CD4-positive, alpha-beta memory T cell (primary cell): ENCODE measurements around the gene TTC6. TPM values are rescaled to one million over a fixed set of nuclear protein-coding genes. Genes with fewer than 3 reads are reported as not detected.
"Not testable (repeated sequence)": the region's sequence is repeated elsewhere in the genome, so short reads cannot be mapped to it uniquely, and the experiment has no call there.

ENCODE experiments used
- CTCF ChIA-PET: fragments of 350-600 bp; sonication (Branson Sonifier 250); formaldehyde crosslinking; loops from one replicate; lab custom pipeline; 2021; ENCODE audit warnings: inconsistent platforms; ENCODE audit not compliant: partially characterized antibody; lab: Charles Lee
- POLR2A ChIA-PET: fragments of 350-600 bp; sonication (Branson Sonifier 250); formaldehyde crosslinking; loops from one replicate; lab custom pipeline; 2021; ENCODE audit not compliant: partially characterized antibody; lab: Charles Lee
- DNase-seq, 5 donors: peaks; one replicate each; pipeline versions ENCODE4 v3.0.0 to v3.0.0-alpha.2; 2020 to 2022; ENCODE audit warnings: mixed read lengths in 1 of 5
- H3K27ac ChIP-seq: one replicate; pipeline ENCODE4 v1.7.0; 2013; ENCODE audit warnings: low read depth, low read length
- H3K27me3 ChIP-seq: 2 replicates; pipeline ENCODE4 v1.7.0; 2013; ENCODE audit warnings: mild to moderate bottlenecking, low read length, moderate library complexity; ENCODE audit not compliant: insufficient read depth
- H3K36me3 ChIP-seq: 2 replicates; pipeline ENCODE4 v1.7.0; 2013; ENCODE audit warnings: mild to moderate bottlenecking, low read length, moderate library complexity; ENCODE audit not compliant: insufficient read depth
- H3K4me1 ChIP-seq: 2 replicates; pipeline ENCODE4 v1.7.0; 2013; ENCODE audit warnings: mild to moderate bottlenecking, low read length, moderate library complexity; ENCODE audit not compliant: insufficient read depth
- H3K4me3 ChIP-seq, 2 donors: one replicate each; pipeline ENCODE4 v1.7.0; 2013; ENCODE audit warnings: low read length in 2 of 2, mild to moderate bottlenecking in 1 of 2
- H3K9me3 ChIP-seq, 2 donors: one replicate each; pipeline ENCODE4 v1.7.0; 2013; ENCODE audit warnings: low read length in 2 of 2, control low read depth in 1 of 2; ENCODE audit not compliant: control insufficient read depth in 1 of 2
- H3K27ac Mint-ChIP-seq, 7 donors: one replicate each; pipeline ENCODE4 v1.8.0; 2020 to 2021; ENCODE audit warnings: mixed read lengths in 7 of 7, mild to moderate bottlenecking in 6 of 7, inconsistent platforms in 3 of 7, moderate library complexity in 3 of 7
- H3K27me3 Mint-ChIP-seq, 2 donors: one replicate each; pipeline ENCODE4 v1.8.0; 2020 to 2021; ENCODE audit warnings: mixed read lengths in 2 of 2
- H3K36me3 Mint-ChIP-seq, 2 donors: one replicate each; pipeline ENCODE4 v1.8.0; 2020 to 2021; ENCODE audit warnings: mixed read lengths in 2 of 2, inconsistent platforms in 1 of 2, mild to moderate bottlenecking in 1 of 2
- H3K4me1 Mint-ChIP-seq, 4 donors: one replicate each; pipeline ENCODE4 v1.8.0; 2020 to 2021; ENCODE audit warnings: mixed read lengths in 4 of 4, mild to moderate bottlenecking in 1 of 4
- H3K4me3 Mint-ChIP-seq, 8 donors: one replicate each; pipeline ENCODE4 v1.8.0; 2020 to 2021; ENCODE audit warnings: mixed read lengths in 8 of 8, mild to moderate bottlenecking in 7 of 8, moderate library complexity in 6 of 8, inconsistent platforms in 3 of 8
- H3K9me3 Mint-ChIP-seq, 8 donors: one replicate each; pipeline ENCODE4 v1.8.0; 2020 to 2021; ENCODE audit warnings: mixed read lengths in 8 of 8, mild to moderate bottlenecking in 5 of 8, inconsistent platforms in 3 of 8, moderate library complexity in 1 of 8
- intact Hi-C: fragments of 100-400 bp; cut with micrococcal nuclease; formaldehyde crosslinking; loops from one replicate; pipeline ENCODE4 v1.15.1; 2023
- polyA plus RNA-seq, 2 donors: library from polyadenylated mRNA; unstranded; fragments of 300-500 nt; fragmentation: Illumina TruSeq; gene quantifications; one replicate each; pipeline ENCODE4 v1.2.3, GENCODE V29; 2021
- total RNA-seq, 2 experiments: library from RNA; stranded (reverse); gene quantifications; one replicate each; pipeline ENCODE4 v1.2.3, GENCODE V29; 2021

The TTC6 gene
- total and polyA plus RNA-seq, 4 experiments from 2014 or later, result not detected

DNA sequence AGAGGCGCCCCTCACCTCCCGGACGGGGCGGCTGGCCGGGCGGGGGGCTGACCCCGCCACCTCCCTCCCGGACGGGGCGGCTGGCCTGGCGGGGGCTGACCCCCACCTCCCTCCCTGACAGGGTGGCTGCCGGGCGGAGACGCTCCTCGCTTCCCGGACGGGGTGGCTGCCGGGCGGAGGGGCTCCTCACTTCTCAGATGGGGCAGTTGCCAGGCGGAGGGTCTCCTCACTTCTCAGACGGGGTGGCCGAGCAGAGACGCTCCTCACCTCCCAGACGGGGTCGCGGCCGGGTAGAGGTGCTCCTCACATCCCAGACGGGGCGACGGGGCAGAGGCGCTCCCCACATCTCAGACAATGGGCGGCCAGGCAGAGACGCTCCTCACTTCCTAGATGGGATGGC is 39.8 kb upstream of the TTC6 start:
- H3K4me3 Mint-ChIP-seq, CTCF ChIA-PET, H3K4me1 ChIP-seq, POLR2A ChIA-PET, H3K9me3 ChIP-seq, H3K27me3 ChIP-seq, H3K27ac Mint-ChIP-seq, DNase-seq, H3K4me1 Mint-ChIP-seq, H3K27me3 Mint-ChIP-seq, H3K36me3 Mint-ChIP-seq, H3K36me3 ChIP-seq, H3K4me3 ChIP-seq, intact Hi-C loops, H3K27ac ChIP-seq: not testable (repeated sequence)
- H3K9me3 Mint-ChIP-seq, result peaks cover 0 to 28% (median 22%) of the 10 kb centered on the region in 8 donors

- H3K27ac Mint-ChIP-seq, result no peak overlapping the region
- no peak for DNase-seq
- H3K4me1 Mint-ChIP-seq, result no peaks in the 10 kb centered on the region
- no peak overlapping the region for H3K27ac ChIP-seq
- no peaks in the 10 kb centered on the region for H3K36me3 ChIP-seq
- no peaks in the 10 kb centered on the region for H3K4me1 ChIP-seq
- H3K27me3 Mint-ChIP-seq, result peaks cover 0 to 1% of the 10 kb centered on the region in 2 donors
- no peaks in the 10 kb centered on the region for H3K27me3 ChIP-seq
- H3K9me3 ChIP-seq, result peaks cover 0 to 3% of the 10 kb centered on the region in 2 donors
- ChIA-PET CTCF (no interaction called here), POLR2A (no interaction called here)
- peaks cover 0 to 21% (median 14%) of the 10 kb centered on the region in 8 donors for H3K9me3 Mint-ChIP-seq
- H3K4me3 ChIP-seq, result no peak overlapping the region
- peaks cover 0 to 3% of the 10 kb centered on the region in 2 donors for H3K36me3 Mint-ChIP-seq
- intact Hi-C loops, result no loop called here
- no peak overlapping the region for H3K4me3 Mint-ChIP-seq
Observed at GRCh38 chr14:37558740-37559139, 36.7 kb upstream of the TTC6 start.

GRCh38 chr14:37559386-37559785 is 36.0 kb upstream of the TTC6 start:
- H3K4me3 ChIP-seq, result no peak overlapping the region
- no peaks in the 10 kb centered on the region for H3K4me1 ChIP-seq
- intact Hi-C loops, result no loop called here
- Mint-ChIP-seq H3K36me3 (peaks cover 0 to 3% of the 10 kb centered on the region in 2 donors), H3K27me3 (peaks cover 0 to 1% of the 10 kb centered on the region in 2 donors), H3K27ac (no peak overlapping the region), H3K9me3 (peaks cover 0 to 16% (median 9%) of the 10 kb centered on the region in 8 donors), H3K4me1 (no peaks in the 10 kb centered on the region), H3K4me3 (no peak overlapping the region)
- POLR2A ChIA-PET, result no interaction called here
- no peaks in the 10 kb centered on the region for H3K9me3 ChIP-seq
- H3K27ac ChIP-seq, result no peak overlapping the region
- CTCF ChIA-PET, result no interaction called here
- DNase-seq, result no peak
- no peaks in the 10 kb centered on the region for H3K27me3 ChIP-seq
- H3K36me3 ChIP-seq, result no peaks in the 10 kb centered on the region

GRCh38 chr14:37563189-37563588 is 32.2 kb upstream of the TTC6 start:
- ChIA-PET POLR2A (no interaction called here), CTCF (no interaction called here)
- Mint-ChIP-seq H3K27me3 (peaks cover 0 to 1% of the 10 kb centered on the region in 2 donors), H3K4me3 (no peak overlapping the region), H3K27ac (no peak overlapping the region), H3K36me3 (no peaks in the 10 kb centered on the region), H3K9me3 (peaks cover 0 to 2% (median 0%) of the 10 kb centered on the region in 8 donors), H3K4me1 (no peaks in the 10 kb centered on the region)
- intact Hi-C loops, result no loop called here
- DNase-seq, result no peak
- Histone ChIP-seq H3K27ac (no peak overlapping the region), H3K4me1 (no peaks in the 10 kb centered on the region), H3K36me3 (no peaks in the 10 kb centered on the region), H3K27me3 (no peaks in the 10 kb centered on the region), H3K4me3 (no peak overlapping the region), H3K9me3 (no peaks in the 10 kb centered on the region)

GRCh38 chr14:37565550-37565949 is 29.9 kb upstream of the TTC6 start:
- Mint-ChIP-seq H3K27ac (no peak overlapping the region), H3K27me3 (no peaks in the 10 kb centered on the region), H3K36me3 (no peaks in the 10 kb centered on the region), H3K9me3 (peaks cover 0 to 2% (median 0%) of the 10 kb centered on the region in 8 donors), H3K4me3 (no peak overlapping the region), H3K4me1 (no peaks in the 10 kb centered on the region)
- Histone ChIP-seq H3K27ac (no peak overlapping the region), H3K4me3 (no peak overlapping the region), H3K9me3 (no peaks in the 10 kb centered on the region), H3K4me1 (no peaks in the 10 kb centered on the region), H3K36me3 (no peaks in the 10 kb centered on the region), H3K27me3 (no peaks in the 10 kb centered on the region)
- CTCF ChIA-PET, result no interaction called here
- no peak for DNase-seq
- POLR2A ChIA-PET, result no interaction called here
- intact Hi-C loops, result no loop called here

DNA sequence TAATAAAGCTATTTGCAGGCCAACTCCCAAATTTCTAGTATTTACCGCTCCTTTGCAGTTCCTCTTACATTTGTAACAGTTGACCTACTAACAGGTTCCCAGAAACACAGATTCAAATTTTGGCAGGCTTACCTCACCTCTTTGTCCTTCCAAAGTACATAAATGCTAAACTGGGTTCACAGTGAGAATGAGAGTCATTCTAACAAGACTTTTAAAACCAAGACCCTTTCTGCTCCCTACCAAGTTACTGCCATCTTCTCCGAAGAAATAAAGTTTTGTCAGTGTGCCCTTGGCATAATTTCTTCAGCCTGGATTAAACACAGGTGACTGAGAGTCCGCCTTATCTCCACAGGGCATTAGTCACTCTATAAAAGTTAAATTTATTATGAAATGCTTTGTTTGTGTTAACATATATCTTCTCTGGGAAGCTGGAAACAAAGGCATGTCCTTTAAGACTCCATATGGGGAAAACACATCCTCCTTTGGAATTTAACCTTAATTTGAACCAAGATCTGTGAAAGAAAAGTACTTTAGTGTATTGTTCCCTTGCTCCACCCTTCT is 28.5 kb upstream of the TTC6 start:
- Histone ChIP-seq H3K27ac (no peak overlapping the region), H3K4me1 (no peaks in the 10 kb centered on the region), H3K4me3 (no peak overlapping the region), H3K36me3 (no peaks in the 10 kb centered on the region), H3K9me3 (no peaks in the 10 kb centered on the region), H3K27me3 (no peaks in the 10 kb centered on the region)
- intact Hi-C loops, result no loop called here
- ChIA-PET CTCF (no interaction called here), POLR2A (no interaction called here)
- DNase-seq, result no peak
- Mint-ChIP-seq H3K36me3 (no peaks in the 10 kb centered on the region), H3K4me1 (no peaks in the 10 kb centered on the region), H3K9me3 (peaks cover 0 to 4% (median 0%) of the 10 kb centered on the region in 8 donors), H3K4me3 (no peak overlapping the region), H3K27ac (no peak overlapping the region), H3K27me3 (peaks cover 0 to 1% of the 10 kb centered on the region in 2 donors)

DNA sequence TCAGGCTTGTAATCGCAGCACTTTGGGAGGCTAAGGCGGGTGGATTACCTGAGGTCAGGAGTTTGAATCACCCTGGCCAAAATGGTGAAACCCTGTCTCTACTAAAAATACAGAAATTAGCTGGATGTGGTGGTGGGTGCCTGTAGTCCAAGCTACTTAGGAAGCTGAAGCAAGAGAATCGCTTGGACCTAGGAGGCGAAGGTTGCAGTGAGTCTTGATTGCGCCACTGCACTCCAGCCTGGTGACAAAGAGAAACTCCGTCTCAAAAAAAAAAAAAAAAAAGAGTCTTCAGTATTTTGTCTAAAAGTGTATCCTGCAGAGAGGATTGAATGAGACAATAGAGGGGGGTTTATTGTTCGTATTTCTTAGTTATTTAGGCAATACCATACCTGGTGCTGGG is 25.7 kb upstream of the TTC6 start:
- no peak overlapping the region for H3K4me3 Mint-ChIP-seq
- H3K27ac Mint-ChIP-seq, result no peak overlapping the region

More for the DNA sequence above, 25.7 kb upstream of the TTC6 start:
- no peaks in the 10 kb centered on the region for H3K4me1 ChIP-seq
- no peaks in the 10 kb centered on the region for H3K27me3 ChIP-seq
- Mint-ChIP-seq H3K27me3 (peaks cover 0 to 3% of the 10 kb centered on the region in 2 donors), H3K36me3 (no peaks in the 10 kb centered on the region), H3K4me1 (no peaks in the 10 kb centered on the region), H3K9me3 (peaks cover 2 to 10% (median 4%) of the 10 kb centered on the region in 8 donors)
- H3K4me3 ChIP-seq, result no peak overlapping the region
- intact Hi-C loops, result no loop called here
- H3K36me3 ChIP-seq, result no peaks in the 10 kb centered on the region
- POLR2A ChIA-PET, result no interaction called here
- CTCF ChIA-PET, result no interaction called here
- no peak overlapping the region for H3K27ac ChIP-seq
- no peak for DNase-seq
- H3K9me3 ChIP-seq, result no peaks in the 10 kb centered on the region
